Smooth muscle cell (in vitro differentiated cells): ENCODE results near the gene OBSCN. TPM values are rescaled to one million over a fixed set of nuclear protein-coding genes. Genes with fewer than 3 reads are reported as not detected.
"Not testable (repeated sequence)": the region's sequence is repeated elsewhere in the genome, so short reads cannot be mapped to it uniquely, and the experiment has no call there.

ENCODE experiments used
- DNase-seq: peaks from one replicate; lab custom pipeline; 2025; ENCODE audit not compliant: unreplicated experiment; lab: John Stamatoyannopoulos, UW
- H2AFZ ChIP-seq: fragments of 200-600 bp; sonication (generic); 2 replicates; pipeline ENCODE4 v1.6.0; 2016; ENCODE audit warnings: antibody characterized with exemption, low read depth, mild to moderate bottlenecking
- H3F3A ChIP-seq: fragments of 200-600 bp; sonication (generic); 2 replicates; pipeline ENCODE4 v1.6.0; 2017; ENCODE audit warnings: antibody characterized with exemption, low read depth
- H3K27ac ChIP-seq: fragments of 200-600 bp; sonication (generic); 2 replicates; pipeline ENCODE4 v1.5.1; 2016; ENCODE audit warnings: low read depth, mild to moderate bottlenecking
- H3K27me3 ChIP-seq: fragments of 200-600 bp; sonication (generic); 2 replicates; pipeline ENCODE4 v1.6.1; 2016; ENCODE audit warnings: low read depth, mild to moderate bottlenecking
- H3K36me3 ChIP-seq: fragments of 200-600 bp; sonication (generic); 2 replicates; pipeline ENCODE4 v1.5.1; 2016; ENCODE audit warnings: low read depth
- H3K4me1 ChIP-seq: fragments of 200-600 bp; sonication (generic); 2 replicates; pipeline ENCODE4 v1.5.1; 2016; ENCODE audit warnings: low read depth
- H3K4me2 ChIP-seq: fragments of 200-600 bp; sonication (generic); 2 replicates; pipeline ENCODE4 v1.6.0; 2016; ENCODE audit warnings: mild to moderate bottlenecking
- H3K4me3 ChIP-seq: fragments of 200-600 bp; sonication (generic); 2 replicates; pipeline ENCODE4 v1.5.1; 2016; ENCODE audit warnings: mild to moderate bottlenecking
- H3K79me2 ChIP-seq: fragments of 200-600 bp; sonication (generic); 2 replicates; pipeline ENCODE4 v1.6.0; 2016; ENCODE audit warnings: low read depth, mild to moderate bottlenecking
- H3K9ac ChIP-seq: fragments of 200-600 bp; sonication (generic); 2 replicates; pipeline ENCODE4 v1.6.0; 2016; ENCODE audit warnings: low read depth
- H3K9me3 ChIP-seq: fragments of 200-600 bp; sonication (generic); replicated peaks from 2 replicates; pipeline ENCODE4 v1.5.1; 2016; ENCODE audit warnings: low read depth
- H4K20me1 ChIP-seq: fragments of 200-600 bp; sonication (generic); 2 replicates; pipeline ENCODE4 v1.6.0; 2016; ENCODE audit warnings: low read depth
- WGBS: methylation state at CpG from one replicate; pipeline ENCODE4 v1.1.7; 2016; ENCODE audit warnings: low lambda C conversion rate; 5-methylcytosine and 5-hydroxymethylcytosine counted together
- polyA plus RNA-seq: library from polyadenylated mRNA; unstranded; fragments of >200 nt; fragmentation: Nextera tagmentation; extraction: Ambion mirVana; gene quantifications from 2 replicates; pipeline ENCODE4 v1.2.1, GENCODE V29; 2016
- total RNA-seq: library from RNA; depleted of rRNA; stranded (reverse); fragments of >200 nt; gene quantifications from 2 replicates; pipeline ENCODE4 v1.2.3, GENCODE V29; 2014
- TF ChIP-seq, protein P1 (sequence below): fragments of 200-600 bp; sonication (generic); IDR thresholded peaks from 2 replicates; pipeline ENCODE4 v1.5.1; 2017; ENCODE audit warnings: borderline replicate concordance, mild to moderate bottlenecking, antibody characterized with exemption; ENCODE audit not compliant: insufficient read depth, poor library complexity, severe bottlenecking

Gene OBSCN
- total and polyA plus RNA-seq, 2 experiments from 2014 or later: 3.8 to 10.6 TPM

GRCh38 chr1:228171221-228171891 is 36.5 kb upstream of the OBSCN start:
- Histone ChIP-seq H4K20me1 (peaks cover 16% of the 10 kb centered on the region), H3K9ac (no peak overlapping the region), H3K4me3 (no peak overlapping the region), H3K4me2 (no peak overlapping the region), H3K9me3 (no peaks in the 10 kb centered on the region), H3F3A (no peaks in the 10 kb centered on the region), H3K79me2 (peaks cover 12% of the 10 kb centered on the region), H3K27me3 (no peaks in the 10 kb centered on the region), H2AFZ (no peak overlapping the region), H3K4me1 (no peaks in the 10 kb centered on the region), H3K27ac (no peak overlapping the region), H3K36me3 (no peaks in the 10 kb centered on the region)
- TF ChIP-seq, protein P1, sequence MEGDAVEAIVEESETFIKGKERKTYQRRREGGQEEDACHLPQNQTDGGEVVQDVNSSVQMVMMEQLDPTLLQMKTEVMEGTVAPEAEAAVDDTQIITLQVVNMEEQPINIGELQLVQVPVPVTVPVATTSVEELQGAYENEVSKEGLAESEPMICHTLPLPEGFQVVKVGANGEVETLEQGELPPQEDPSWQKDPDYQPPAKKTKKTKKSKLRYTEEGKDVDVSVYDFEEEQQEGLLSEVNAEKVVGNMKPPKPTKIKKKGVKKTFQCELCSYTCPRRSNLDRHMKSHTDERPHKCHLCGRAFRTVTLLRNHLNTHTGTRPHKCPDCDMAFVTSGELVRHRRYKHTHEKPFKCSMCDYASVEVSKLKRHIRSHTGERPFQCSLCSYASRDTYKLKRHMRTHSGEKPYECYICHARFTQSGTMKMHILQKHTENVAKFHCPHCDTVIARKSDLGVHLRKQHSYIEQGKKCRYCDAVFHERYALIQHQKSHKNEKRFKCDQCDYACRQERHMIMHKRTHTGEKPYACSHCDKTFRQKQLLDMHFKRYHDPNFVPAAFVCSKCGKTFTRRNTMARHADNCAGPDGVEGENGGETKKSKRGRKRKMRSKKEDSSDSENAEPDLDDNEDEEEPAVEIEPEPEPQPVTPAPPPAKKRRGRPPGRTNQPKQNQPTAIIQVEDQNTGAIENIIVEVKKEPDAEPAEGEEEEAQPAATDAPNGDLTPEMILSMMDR: no peak
- DNase-seq: no peak
- 87% methylated on average over 10 of the region's 10 CpGs for WGBS

GRCh38 chr1:228172591-228173527 is 35.0 kb upstream of the OBSCN start:
- Histone ChIP-seq H4K20me1 (peaks cover 16% of the 10 kb centered on the region), H3K4me1 (no peaks in the 10 kb centered on the region), H2AFZ (no peak overlapping the region), H3K4me3 (no peak overlapping the region), H3K4me2 (no peak overlapping the region), H3K36me3 (no peaks in the 10 kb centered on the region), H3K27me3 (no peaks in the 10 kb centered on the region), H3K9ac (no peak overlapping the region), H3K9me3 (no peaks in the 10 kb centered on the region), H3K79me2 (peaks cover 3% of the 10 kb centered on the region), H3F3A (no peaks in the 10 kb centered on the region), H3K27ac (no peak overlapping the region)
- WGBS: 93% methylated on average over 21 of the region's 21 CpGs
- TF ChIP-seq, protein P1: no peak
- DNase-seq: no peak

- 40% methylated on average over 27 of the region's 69 CpGs for WGBS
- peaks cover 16% of the 10 kb centered on the region for H4K20me1 ChIP-seq
- not testable (repeated sequence) for H3K4me2 ChIP-seq, H3K27ac ChIP-seq, H3K9ac ChIP-seq, H3K79me2 ChIP-seq, H2AFZ ChIP-seq, H3K4me3 ChIP-seq, H3K36me3 ChIP-seq, H3K4me1 ChIP-seq, H3K27me3 ChIP-seq, H3F3A ChIP-seq, DNase-seq, H3K9me3 ChIP-seq
These were observed 34.0 kb upstream of the OBSCN start for GRCh38 chr1:228173528-228174481.
